Endodermal cell (in vitro differentiated cells): Measurements from ENCODE around the gene CCDC85B. TPM values are rescaled to one million over a fixed set of nuclear protein-coding genes. Genes with fewer than 3 reads are reported as not detected.
A peak's percentile ranks its signal among the peaks of the same experiment; 100 is the strongest.

Source experiments
- DNase-seq: peaks from one replicate; pipeline ENCODE4 v3.0.0-alpha.2; 2017
- H3K27ac ChIP-seq: 2 replicates; pipeline ENCODE4 v1.5.1; 2013; ENCODE audit warnings: mild to moderate bottlenecking, low read depth, low read length, moderate library complexity
- H3K27me3 ChIP-seq: 2 replicates; pipeline ENCODE4 v1.6.1; 2013; ENCODE audit warnings: mild to moderate bottlenecking, low read length, moderate library complexity; ENCODE audit not compliant: insufficient read depth, control insufficient read depth, poor library complexity, severe bottlenecking
- H3K36me3 ChIP-seq: 2 replicates; pipeline ENCODE4 v1.7.0; 2013; ENCODE audit warnings: mild to moderate bottlenecking, low read length, moderate library complexity; ENCODE audit not compliant: control insufficient read depth, insufficient read depth
- H3K4me1 ChIP-seq: one replicate; pipeline ENCODE4 v1.7.0; 2013; ENCODE audit warnings: low read length; ENCODE audit not compliant: control insufficient read depth, insufficient read depth
- H3K4me3 ChIP-seq: 2 replicates; pipeline ENCODE4 v1.5.1; 2013; ENCODE audit warnings: mild to moderate bottlenecking, low read length, moderate library complexity
- H3K9ac ChIP-seq: 2 replicates; pipeline ENCODE4 v1.6.1; 2013; ENCODE audit warnings: mild to moderate bottlenecking, low read length, moderate library complexity; ENCODE audit not compliant: poor library complexity, severe bottlenecking; ENCODE audit errors: extremely low read depth
- H3K9me3 ChIP-seq: 2 replicates; pipeline ENCODE4 v1.6.1; 2013; ENCODE audit warnings: mild to moderate bottlenecking, low read length, moderate library complexity; ENCODE audit not compliant: control insufficient read depth
- H3K27ac Mint-ChIP-seq: 2 replicates; pipeline ENCODE4 v1.8.0; 2020; ENCODE audit warnings: mixed read lengths
- H3K27me3 Mint-ChIP-seq: 2 replicates; pipeline ENCODE4 v1.8.0; 2021; ENCODE audit warnings: mild to moderate bottlenecking, mixed read lengths; ENCODE audit not compliant: insufficient read depth
- H3K36me3 Mint-ChIP-seq: 2 replicates; pipeline ENCODE4 v1.8.0; 2020; ENCODE audit warnings: low read depth, mixed read lengths
- H3K4me1 Mint-ChIP-seq: 2 replicates; pipeline ENCODE4 v1.8.0; 2020; ENCODE audit warnings: mixed read lengths
- H3K4me3 Mint-ChIP-seq: 2 replicates; pipeline ENCODE4 v1.8.0; 2020; ENCODE audit warnings: mild to moderate bottlenecking, moderate library complexity, mixed read lengths
- H3K9me3 Mint-ChIP-seq: 2 replicates; pipeline ENCODE4 v1.8.0; 2020; ENCODE audit warnings: mild to moderate bottlenecking, mixed read lengths
- WGBS, 2 experiments: methylation state at CpG; one replicate each; pipeline versions ENCODE4 v1.1.5 to v1.1.7; 2013; ENCODE audit warnings: missing lambda C conversion rate in 2 of 2, mixed read lengths in 1 of 2; ENCODE audit not compliant: insufficient coverage in 1 of 2, insufficient read length in 1 of 2; 5-methylcytosine and 5-hydroxymethylcytosine counted together
- total RNA-seq, 2 donors: library from RNA; stranded (reverse); fragmentation: NEBNext Ultra II Directional in 1 of 2; extraction: Animal tissue kit (Norgen Biotek cat#: 25700) in 1 of 2; gene quantifications; 2 replicates in 1 of 2; 3 replicates in 1 of 2; pipeline ENCODE4 v1.2.1, GENCODE V29; 2021
- TF ChIP-seq, protein P1 (sequence below): fragments of 200-600 bp; sonication (generic); conservative IDR thresholded peaks from 2 replicates; pipeline ENCODE4 v1.5.0; 2021; ENCODE audit warnings: antibody characterized with exemption, mild to moderate bottlenecking

CCDC85B gene
- total RNA-seq, 2 donors from 2014 or later = 18.2 to 23.9 TPM

DNA sequence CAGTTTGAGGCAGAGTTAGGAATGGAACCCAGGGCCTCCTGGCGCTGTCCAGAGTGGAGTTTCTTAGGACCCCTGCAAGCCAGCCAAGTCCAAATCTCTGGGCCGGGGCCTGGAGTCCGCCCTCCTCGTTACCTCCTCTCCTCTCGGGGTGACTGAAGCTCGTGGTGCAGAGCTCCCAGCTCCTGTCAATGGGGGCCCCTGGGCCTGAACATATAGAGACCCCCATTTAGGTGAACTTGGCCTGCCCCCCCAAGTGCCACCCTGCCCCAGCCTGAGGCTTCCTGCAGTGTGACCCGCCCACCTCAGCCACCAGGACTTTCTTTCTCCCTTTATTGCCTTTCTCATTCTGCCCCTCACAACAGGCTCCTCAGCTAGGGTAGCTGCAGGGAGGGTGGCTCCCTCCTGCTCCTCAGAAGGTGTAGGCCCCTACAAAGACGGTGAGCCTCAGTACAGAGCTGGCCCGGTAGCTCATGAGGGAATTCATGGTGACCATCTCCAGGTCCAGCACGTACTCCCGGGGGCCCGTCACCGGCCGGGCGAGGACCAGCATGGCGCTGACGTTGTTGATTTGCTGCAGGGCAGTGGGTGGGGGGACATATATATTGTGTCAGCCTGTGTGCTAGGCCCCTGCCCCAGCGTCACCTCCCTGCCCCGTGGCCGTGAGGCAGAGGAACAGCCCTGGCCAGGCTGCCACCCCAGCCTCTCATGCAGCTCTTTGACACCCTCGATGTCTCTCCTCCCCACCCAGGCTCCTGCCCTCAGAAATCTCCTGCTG lies 23.8 kb upstream of the CCDC85B start:
- Mint-ChIP-seq H3K4me3 (no peak overlapping the region), H3K27me3 (no peaks in the 10 kb centered on the region), H3K4me1 (peaks cover 5% of the 10 kb centered on the region), H3K9me3 (no peaks in the 10 kb centered on the region), H3K36me3 (peaks cover 62% of the 10 kb centered on the region), H3K27ac (no peak overlapping the region)
- no peak for DNase-seq
- H3K4me3 ChIP-seq = no peak overlapping the region
- no peaks in the 10 kb centered on the region for H3K27me3 ChIP-seq
- TF ChIP-seq, protein P1, sequence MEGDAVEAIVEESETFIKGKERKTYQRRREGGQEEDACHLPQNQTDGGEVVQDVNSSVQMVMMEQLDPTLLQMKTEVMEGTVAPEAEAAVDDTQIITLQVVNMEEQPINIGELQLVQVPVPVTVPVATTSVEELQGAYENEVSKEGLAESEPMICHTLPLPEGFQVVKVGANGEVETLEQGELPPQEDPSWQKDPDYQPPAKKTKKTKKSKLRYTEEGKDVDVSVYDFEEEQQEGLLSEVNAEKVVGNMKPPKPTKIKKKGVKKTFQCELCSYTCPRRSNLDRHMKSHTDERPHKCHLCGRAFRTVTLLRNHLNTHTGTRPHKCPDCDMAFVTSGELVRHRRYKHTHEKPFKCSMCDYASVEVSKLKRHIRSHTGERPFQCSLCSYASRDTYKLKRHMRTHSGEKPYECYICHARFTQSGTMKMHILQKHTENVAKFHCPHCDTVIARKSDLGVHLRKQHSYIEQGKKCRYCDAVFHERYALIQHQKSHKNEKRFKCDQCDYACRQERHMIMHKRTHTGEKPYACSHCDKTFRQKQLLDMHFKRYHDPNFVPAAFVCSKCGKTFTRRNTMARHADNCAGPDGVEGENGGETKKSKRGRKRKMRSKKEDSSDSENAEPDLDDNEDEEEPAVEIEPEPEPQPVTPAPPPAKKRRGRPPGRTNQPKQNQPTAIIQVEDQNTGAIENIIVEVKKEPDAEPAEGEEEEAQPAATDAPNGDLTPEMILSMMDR = no peak
- H3K36me3 ChIP-seq = peaks cover 74% of the 10 kb centered on the region
- no peaks in the 10 kb centered on the region for H3K9me3 ChIP-seq
- peaks cover 9% of the 10 kb centered on the region for H3K4me1 ChIP-seq
- no peak overlapping the region for H3K27ac ChIP-seq
- no peak overlapping the region for H3K9ac ChIP-seq
- 89 to 92% methylated on average over 10 to 21 of the region's 21 CpGs for WGBS, 2 experiments

GRCh38 chr11:65867284-65868071 lies 23.0 kb upstream of the CCDC85B start:
- peak; percentile 84 for DNase-seq
- Histone ChIP-seq H3K9ac (no peak overlapping the region), H3K4me1 (peaks cover under 1% of the 10 kb centered on the region), H3K9me3 (no peaks in the 10 kb centered on the region), H3K4me3 (no peak overlapping the region), H3K36me3 (peaks cover 67% of the 10 kb centered on the region), H3K27me3 (no peaks in the 10 kb centered on the region), H3K27ac (no peak overlapping the region)
- WGBS, 2 experiments = 67 to 68% methylated on average over 26 to 28 of the region's 29 CpGs
- Mint-ChIP-seq H3K36me3 (peaks cover 59% of the 10 kb centered on the region), H3K4me1 (peaks cover 5% of the 10 kb centered on the region), H3K27ac (no peak overlapping the region), H3K4me3 (peak overlapping the region; percentile 51), H3K9me3 (no peaks in the 10 kb centered on the region), H3K27me3 (no peaks in the 10 kb centered on the region)
- TF ChIP-seq, protein P1 = no peak

DNA sequence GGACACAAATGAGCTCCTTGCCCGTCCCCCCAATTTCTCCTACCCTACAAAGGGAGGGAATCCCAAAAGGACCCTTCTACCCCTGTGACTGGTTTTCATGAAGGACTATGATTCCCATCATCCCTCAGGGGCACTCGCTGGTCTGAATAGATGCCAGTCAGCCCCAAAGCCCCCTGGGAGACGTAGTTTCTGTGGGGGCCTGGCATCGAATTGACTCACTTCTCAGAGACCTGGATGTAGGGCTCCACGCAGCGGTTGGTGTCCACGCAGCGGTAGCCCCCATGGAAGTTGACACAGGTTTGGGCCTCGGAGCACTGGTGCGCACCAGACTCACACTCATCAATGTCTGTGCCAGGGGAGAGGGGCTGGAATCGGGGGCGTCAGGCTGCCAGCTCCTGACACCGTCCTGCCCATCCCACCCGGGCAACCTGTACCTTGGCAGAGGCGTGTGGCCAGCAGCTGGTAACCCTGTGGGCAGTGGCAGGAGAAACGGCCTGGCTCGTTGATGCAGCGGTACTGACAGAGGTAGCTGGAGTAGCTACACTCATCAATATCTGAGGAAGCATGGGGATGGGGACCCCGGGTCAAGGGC lies 22.3 kb upstream of the CCDC85B start:
- Mint-ChIP-seq H3K27ac (no peak overlapping the region), H3K4me3 (peak overlapping the region; percentile 51), H3K36me3 (peaks cover 53% of the 10 kb centered on the region)

More for the DNA sequence above, 22.3 kb upstream of the CCDC85B start:
- H3K9ac ChIP-seq = no peak overlapping the region
- H3K4me1 ChIP-seq = no peaks in the 10 kb centered on the region
- H3K27me3 ChIP-seq = no peaks in the 10 kb centered on the region
- H3K27me3 Mint-ChIP-seq = no peaks in the 10 kb centered on the region
- 90 to 94% methylated on average over 17 to 18 of the region's 19 CpGs for WGBS, 2 experiments
- peak; percentile 86 for DNase-seq
- peaks cover 8% of the 10 kb centered on the region for H3K4me1 Mint-ChIP-seq
- H3K4me3 ChIP-seq = no peak overlapping the region
- H3K9me3 ChIP-seq = no peaks in the 10 kb centered on the region
- H3K36me3 ChIP-seq = peaks cover 61% of the 10 kb centered on the region
- H3K9me3 Mint-ChIP-seq = no peaks in the 10 kb centered on the region
- TF ChIP-seq, protein P1 = no peak
- no peak overlapping the region for H3K27ac ChIP-seq
